ENCODE data around the gene RESP18.
"Not testable (repeated sequence)": the region's sequence is repeated elsewhere in the genome, so short reads cannot be mapped to it uniquely, and the experiment has no call there.

RESP18 gene

GRCh38 chr2:219325657-219326315 is 6.8 kb downstream of the RESP18 start:
- DNase-seq (ENCODE audit: low read depth) = no peak

DNA sequence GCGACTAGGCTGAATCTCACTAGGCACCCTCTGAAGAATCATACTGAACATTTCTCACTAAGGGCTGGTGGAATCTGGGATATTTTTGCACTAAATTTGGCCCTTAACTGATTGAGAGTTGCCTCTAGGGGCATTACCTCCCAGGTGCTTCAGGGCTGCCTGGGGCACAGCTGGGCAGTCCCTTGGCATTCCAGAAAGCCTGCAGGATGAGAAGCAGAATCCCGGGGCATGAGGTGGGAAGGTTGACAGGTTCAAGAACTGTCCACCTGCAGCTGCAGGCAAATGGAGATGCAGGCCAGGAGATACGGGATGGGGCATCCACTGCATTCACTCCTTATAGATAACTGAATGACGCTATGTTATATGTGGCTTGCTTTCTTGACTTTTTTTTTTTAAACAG is 7.4 kb downstream of the RESP18 start:
- DNase-seq (ENCODE audit: low read depth) = no peak

- no peak for DNase-seq (ENCODE audit: low read depth)
Measured at GRCh38 chr2:219323434-219323833, 9.1 kb downstream of the RESP18 start.

GRCh38 chr2:219314804-219315468 is 17.6 kb downstream of the RESP18 start:
- no peak for DNase-seq (ENCODE audit: low read depth)

DNA sequence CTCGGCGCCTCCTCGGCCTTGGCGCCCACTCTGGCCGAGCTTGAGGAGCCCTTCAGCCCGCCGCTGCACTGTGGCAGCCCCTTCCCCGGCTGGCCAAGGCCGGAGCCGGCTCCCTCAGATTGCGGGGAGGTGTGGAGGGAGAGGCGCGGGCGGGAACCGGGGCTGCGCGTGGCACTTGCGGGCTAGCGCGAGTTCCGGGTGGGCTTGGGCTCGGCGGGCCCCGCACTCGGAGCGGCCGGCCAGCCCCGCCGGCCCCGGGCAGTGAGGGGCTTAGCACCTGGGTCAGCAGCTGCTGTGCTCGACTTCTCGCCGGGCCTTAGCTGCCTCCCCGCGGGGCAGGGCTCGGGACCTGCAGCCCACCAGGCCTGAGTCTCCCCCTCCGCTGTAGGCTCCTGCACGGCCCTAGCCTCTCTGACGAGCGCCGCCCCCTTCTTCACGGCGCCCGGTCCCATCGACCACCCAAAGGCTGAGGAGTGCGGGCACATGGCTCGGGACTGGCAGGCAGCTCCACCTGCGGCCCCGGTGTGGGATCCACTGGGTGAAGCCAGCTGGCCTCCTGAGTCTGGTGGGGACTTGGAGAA is 19.8 kb downstream of the RESP18 start:
- DNase-seq (ENCODE audit: low read depth) = not testable (repeated sequence)

DNA sequence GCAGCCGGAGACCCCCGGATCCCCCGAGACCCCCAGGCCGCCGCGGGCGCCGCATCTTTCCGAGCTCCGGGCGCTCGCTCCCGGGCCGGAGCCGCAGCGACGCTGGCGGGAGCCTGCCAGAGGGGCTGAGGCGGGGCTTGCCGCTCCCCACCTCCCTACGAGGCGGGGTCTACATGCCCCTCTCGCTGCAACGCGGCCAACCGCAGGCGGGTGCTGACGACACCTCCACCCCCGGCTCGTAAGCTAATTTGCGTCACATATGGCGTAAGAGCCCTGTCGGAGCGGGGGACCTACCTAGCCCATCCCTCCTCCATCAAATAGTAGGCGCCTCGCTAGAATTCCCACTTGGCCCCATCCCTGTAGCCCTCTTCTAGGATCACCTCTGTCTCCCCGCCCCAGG is 23.3 kb downstream of the RESP18 start, which contains the start of gene PTPRN:
TSS of gene PTPRN (minus strand) at position 124 of the 400 bp plus-strand sequence. CDS start at position 55, 69 bp downstream.
- no peak for DNase-seq (ENCODE audit: low read depth)

- no peak for DNase-seq (ENCODE audit: low read depth)
Measured at GRCh38 chr2:219308142-219309101, 24.1 kb downstream of the RESP18 start.

DNA sequence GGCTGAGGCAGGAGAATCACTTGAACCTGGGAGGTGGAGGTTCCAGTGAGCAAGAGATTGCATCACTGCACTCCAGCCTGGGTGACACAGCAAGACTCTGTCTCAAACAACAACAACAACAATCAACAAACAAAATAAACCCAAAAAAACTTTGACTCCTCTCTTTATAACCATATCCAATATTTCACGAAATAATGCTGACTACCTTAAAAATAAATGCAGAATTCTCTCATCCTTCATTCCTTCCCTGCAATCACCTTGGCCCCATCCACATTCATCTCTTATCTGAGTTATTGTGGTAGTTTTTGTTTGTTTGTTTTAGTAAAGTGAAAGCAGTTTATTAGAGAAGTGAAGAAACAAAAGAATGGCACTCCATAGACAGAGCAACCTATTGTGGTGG is 26.5 kb downstream of the RESP18 start:
- no peak for DNase-seq (ENCODE audit: low read depth)

DNA sequence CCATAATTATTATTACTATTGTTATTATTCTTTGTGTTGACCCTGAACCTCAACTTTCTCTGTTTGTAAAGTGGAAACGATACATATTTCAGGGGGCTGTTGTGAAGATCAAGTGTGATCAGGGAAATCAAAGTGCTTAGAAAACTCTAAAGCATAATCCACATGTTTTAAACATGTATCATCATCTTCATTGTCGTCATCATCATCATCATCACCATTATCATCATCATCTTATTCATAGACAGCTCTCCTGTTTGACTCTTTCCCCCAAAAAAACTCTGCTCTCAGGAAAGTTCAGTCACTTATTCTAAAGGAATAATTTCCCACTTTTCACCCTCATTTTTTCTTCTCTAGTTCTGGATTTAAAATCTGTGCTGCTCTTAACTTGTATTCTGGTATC is 28.3 kb downstream of the RESP18 start:
- no peak for DNase-seq (ENCODE audit: low read depth)

- no peak for DNase-seq (ENCODE audit: low read depth)
Measured at GRCh38 chr2:219302412-219302968, 30.1 kb downstream of the RESP18 start.

- DNase-seq (ENCODE audit: low read depth) = no peak
Measured at GRCh38 chr2:219300022-219300421, 32.5 kb downstream of the RESP18 start.

- no peak for DNase-seq (ENCODE audit: low read depth)
Measured at GRCh38 chr2:219299372-219299760, 33.2 kb downstream of the RESP18 start.

DNA sequence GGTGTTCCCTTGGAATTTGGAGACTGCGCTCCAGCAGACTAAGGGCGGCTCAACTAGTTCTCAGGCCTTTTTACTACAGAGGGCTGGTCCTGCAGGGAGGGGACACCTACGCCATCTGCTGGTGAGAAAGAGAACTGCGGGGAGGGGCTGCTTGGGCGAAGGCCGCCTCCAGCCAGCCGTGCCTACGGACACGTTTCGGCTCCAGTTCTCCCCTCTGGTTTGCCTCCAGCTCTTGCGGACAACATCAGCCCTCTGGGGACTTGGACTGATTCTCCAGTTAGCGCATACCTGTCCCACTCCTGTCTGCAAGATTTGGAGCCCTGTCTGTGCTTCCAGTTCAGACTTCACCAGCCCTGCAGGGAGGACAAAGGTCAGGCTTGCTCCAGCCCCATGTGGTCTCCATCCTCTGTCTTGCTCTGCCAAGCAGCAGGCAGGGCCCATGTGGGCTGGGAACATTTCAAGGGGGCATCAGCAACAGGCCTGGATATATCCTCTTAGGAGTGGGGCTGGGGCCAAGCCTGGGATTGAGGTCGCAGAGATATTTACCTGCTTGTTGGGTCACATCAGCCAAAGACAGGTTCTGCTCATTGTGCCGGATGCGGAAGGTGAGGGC is 33.7 kb downstream of the RESP18 start:
- no peak for DNase-seq (ENCODE audit: low read depth)

DNA sequence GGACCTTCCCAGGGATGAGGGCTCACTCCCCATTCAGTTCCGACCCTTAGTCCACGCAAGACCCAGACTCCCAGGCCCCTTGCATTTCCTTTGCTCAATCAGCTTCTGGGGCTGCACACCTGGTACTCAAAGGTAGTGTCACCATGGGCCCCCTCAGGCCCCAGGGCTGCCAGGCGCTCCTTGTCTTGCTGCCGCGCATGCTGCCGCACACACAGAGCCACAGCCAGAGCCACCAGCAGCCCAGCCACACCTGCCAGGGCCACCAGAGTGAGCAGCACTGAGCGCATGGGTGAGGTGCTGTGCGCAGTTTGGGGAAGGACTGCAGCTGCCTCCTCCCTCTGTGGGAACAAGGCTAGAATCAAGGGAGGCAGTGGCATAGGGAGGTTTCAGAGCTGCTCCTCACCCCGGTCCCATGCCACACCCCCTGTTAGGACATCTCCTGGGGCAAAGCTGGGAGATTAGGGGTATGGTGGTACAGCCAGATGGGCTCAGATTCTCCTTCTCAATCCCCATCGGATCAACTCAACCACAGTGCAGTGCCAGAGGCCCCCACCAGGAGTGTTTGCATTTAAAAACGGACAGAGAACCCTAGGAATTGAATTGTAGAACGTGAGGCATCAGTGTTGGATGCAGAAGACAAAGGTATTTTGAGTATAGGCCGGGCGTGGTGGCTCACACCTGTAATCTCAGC is 34.6 kb downstream of the RESP18 start:
- no peak for DNase-seq (ENCODE audit: low read depth)

DNA sequence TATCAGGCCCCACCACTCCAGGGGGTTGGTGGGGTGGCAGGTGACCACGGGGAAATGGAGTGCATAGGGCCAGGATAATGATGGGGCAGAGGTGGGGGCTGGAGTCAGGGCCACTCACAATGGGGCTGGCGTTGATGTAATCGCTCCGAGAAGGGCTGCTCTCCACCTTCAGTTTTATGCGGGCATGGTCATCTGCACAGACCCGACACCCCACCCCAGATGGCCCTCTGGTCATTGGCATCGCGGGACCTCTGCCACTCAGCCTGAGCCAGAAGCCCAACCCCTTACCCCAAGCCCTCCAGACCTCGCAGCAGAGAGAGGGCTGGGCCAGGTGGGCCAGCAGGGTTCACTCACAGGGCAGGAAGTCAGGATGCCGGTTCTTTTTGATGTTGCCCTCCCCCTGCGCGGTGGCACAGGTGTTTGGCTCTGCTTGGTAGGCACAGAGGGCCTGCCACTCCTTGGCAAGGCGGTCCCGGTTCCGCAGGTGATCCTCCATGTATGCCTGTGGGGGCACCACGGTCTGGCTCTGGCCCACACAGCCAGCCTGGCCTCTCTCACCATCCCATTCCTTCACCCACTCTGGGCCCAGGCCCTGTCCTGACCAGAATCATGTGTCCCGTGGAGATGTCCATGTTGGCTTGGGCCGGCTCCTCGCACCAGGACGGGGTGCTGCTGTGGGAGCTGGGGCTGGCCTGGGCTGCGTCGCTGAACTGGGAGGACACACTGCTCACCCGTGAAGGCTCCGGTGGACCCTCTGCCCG is 35.7 kb downstream of the RESP18 start:
- DNase-seq (ENCODE audit: low read depth) = no peak

GRCh38 chr2:219296142-219296541 is 36.4 kb downstream of the RESP18 start:
- DNase-seq (ENCODE audit: low read depth) = no peak

DNA sequence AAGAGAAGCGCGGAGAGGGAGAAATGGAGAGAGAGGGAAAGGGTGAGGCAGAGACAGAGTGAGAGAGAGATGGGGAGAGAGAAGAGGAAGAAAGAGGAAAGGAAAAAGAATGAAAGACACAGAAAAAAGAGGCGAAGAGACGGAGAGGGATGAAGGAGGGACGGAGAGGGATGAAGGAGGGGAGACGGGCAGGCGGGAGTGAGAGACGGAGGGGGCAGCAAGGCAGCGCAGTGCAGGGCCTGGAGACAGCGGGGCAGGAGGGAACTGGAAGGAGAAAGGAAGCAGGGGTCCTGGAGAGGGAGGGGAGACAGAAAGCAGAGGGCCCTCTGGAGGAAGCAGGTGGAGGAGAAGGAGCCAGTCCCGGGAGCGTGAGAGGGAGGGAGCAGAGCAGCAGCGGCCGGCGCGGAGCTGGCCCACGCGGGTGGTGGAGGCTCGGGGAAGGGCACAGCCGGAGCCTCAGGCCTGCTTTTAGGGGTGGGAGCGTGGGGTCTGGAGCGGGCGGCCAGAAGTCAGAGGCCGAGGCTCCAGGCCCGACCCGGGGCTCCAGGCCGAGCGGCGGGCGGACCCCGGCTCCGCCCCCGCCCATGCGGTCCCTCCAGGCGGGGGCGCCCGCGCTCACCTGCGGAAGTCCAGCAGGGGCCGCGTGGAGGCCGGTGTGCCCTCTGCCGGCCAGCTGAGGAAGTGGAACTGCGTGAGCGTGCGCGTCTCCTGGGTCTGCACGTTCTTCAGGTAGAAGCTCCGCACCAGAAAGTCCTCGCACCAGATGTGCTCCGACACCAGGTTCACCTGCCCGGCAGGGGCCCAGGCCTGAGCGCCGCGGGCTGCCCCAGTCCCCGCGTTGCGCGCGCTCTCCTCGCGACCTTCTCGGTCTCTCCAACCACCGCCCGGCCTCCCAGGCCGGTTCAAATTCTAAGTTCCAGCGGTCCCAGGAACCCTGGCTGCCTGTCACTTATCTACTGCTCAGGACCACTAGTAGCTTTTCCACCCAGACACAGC is 37.9 kb downstream of the RESP18 start:
- peak; percentile 45 for DNase-seq (ENCODE audit: low read depth)

DNA sequence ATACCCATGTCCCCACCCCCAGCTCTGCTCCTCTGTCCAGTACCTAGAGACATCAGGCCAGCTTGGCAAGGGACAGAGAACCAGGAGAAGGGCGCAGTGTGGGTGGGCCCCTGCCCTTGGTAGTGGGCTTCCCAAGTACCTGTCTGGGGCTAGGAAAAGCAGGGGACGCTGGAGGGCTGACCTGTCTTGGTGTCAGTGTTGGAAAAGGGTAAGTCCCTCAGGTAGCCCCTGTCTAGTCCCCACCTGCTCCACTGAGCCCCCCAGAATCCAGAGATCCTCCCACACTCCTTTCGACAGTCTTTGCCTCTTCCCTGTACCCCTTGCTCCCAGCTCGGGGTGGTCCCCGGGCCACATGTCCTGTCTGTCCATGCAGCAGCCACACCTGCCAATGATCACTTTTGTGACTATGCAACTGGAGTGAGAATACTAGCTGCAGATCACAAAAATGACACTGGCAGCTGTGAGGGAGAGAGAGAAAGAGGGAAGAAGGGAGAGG is 38.8 kb downstream of the RESP18 start:
- DNase-seq (ENCODE audit: low read depth) = no peak

- no peak for DNase-seq (ENCODE audit: low read depth)
Measured at GRCh38 chr2:219292616-219293015, 39.9 kb downstream of the RESP18 start.

Data from GM04504 (cell line).